PC-3 (cell line): ENCODE data around the gene ECSIT. TPM values are rescaled to one million over a fixed set of nuclear protein-coding genes. Genes with fewer than 3 reads are reported as not detected.

Experiments
- ATAC-seq: fragments of 200-7000 bp; cut with Tn5 transposase; 2 replicates; pipeline ENCODE4 v1.9.1; 2020; ENCODE audit warnings: mild to moderate bottlenecking, moderate library complexity
- BruUV-seq: library from RNA; stranded (reverse); fragments of 400-500 nt; replicated peaks from 2 replicates; lab custom pipeline; 2021; lab: Mats Ljungman, UMichigan
- CTCF ChIA-PET: fragments of 300-600 bp; sonication (Branson Sonifier 250); formaldehyde crosslinking; loops from one replicate; lab custom pipeline; 2022; ENCODE audit warnings: antibody characterized with exemption; lab: Charles Lee
- POLR2A ChIA-PET: fragments of 300-600 bp; sonication (Branson Sonifier 250); formaldehyde crosslinking; loops from one replicate; lab custom pipeline; 2022; ENCODE audit warnings: antibody characterized with exemption; ENCODE audit not compliant: unreplicated experiment; lab: Charles Lee
- DNase-seq: peaks from one replicate; pipeline ENCODE4 v3.0.0-alpha.2; 2015
- H2AFZ ChIP-seq: fragments of 300-600 bp; sonication (generic); 2 replicates; pipeline ENCODE4 v1.6.0; 2016; ENCODE audit warnings: antibody characterized with exemption, low read length
- H3F3A ChIP-seq: fragments of 300-600 bp; sonication (generic); one replicate; pipeline ENCODE4 v1.6.0; 2017; ENCODE audit warnings: antibody characterized with exemption, low read length, control low read depth, mild to moderate bottlenecking; ENCODE audit not compliant: unreplicated experiment
- H3K27ac ChIP-seq: fragments of 300-600 bp; sonication (generic); 2 replicates; pipeline ENCODE4 v1.5.1; 2016; ENCODE audit warnings: mild to moderate bottlenecking, low read length
- H3K27me3 ChIP-seq: fragments of 300-600 bp; sonication (generic); 2 replicates; pipeline ENCODE4 v1.6.1; 2016; ENCODE audit warnings: low read length, mixed read lengths
- H3K36me3 ChIP-seq: fragments of 300-600 bp; sonication (generic); 2 replicates; pipeline ENCODE4 v1.6.1; 2016; ENCODE audit warnings: low read depth, mixed run types, low read length, mixed read lengths
- H3K4me1 ChIP-seq: fragments of 300-600 bp; sonication (generic); 2 replicates; pipeline ENCODE4 v1.5.1; 2016; ENCODE audit warnings: low read length; ENCODE audit not compliant: insufficient read depth
- H3K4me2 ChIP-seq: fragments of 300-600 bp; sonication (generic); 2 replicates; pipeline ENCODE4 v1.6.0; 2016; ENCODE audit warnings: low read length
- H3K4me3 ChIP-seq: fragments of 300-600 bp; sonication (generic); 2 replicates; pipeline ENCODE4 v1.5.1; 2016; ENCODE audit warnings: mild to moderate bottlenecking, low read length, mixed read lengths
- H3K79me2 ChIP-seq: fragments of 300-600 bp; sonication (generic); 2 replicates; pipeline ENCODE4 v1.6.1; 2017; ENCODE audit warnings: low read length, mixed read lengths
- H3K9ac ChIP-seq: fragments of 300-600 bp; sonication (generic); 2 replicates; pipeline ENCODE4 v1.6.0; 2016; ENCODE audit warnings: mild to moderate bottlenecking, low read length
- H3K9me2 ChIP-seq: fragments of 300-600 bp; sonication (generic); replicated peaks from 2 replicates; pipeline ENCODE4 v1.6.1; 2016; ENCODE audit warnings: mixed run types, low read length, mixed read lengths
- H3K9me3 ChIP-seq: fragments of 300-600 bp; sonication (generic); 2 replicates; pipeline ENCODE4 v1.6.1; 2016; ENCODE audit warnings: low read length, mixed read lengths
- H4K20me1 ChIP-seq: fragments of 300-600 bp; sonication (generic); 2 replicates; pipeline ENCODE4 v1.6.1; 2016; ENCODE audit warnings: low read length, mixed read lengths
- EZH2 ChIP-seq: fragments of 300-600 bp; sonication (generic); IDR thresholded peaks from one replicate; pipeline ENCODE4 v1.6.1; 2017; ENCODE audit warnings: antibody characterized with exemption, mild to moderate bottlenecking, low read length; ENCODE audit not compliant: unreplicated experiment
- EZH2phosphoT487 ChIP-seq: fragments of 300-600 bp; sonication (generic); IDR thresholded peaks from 2 replicates; pipeline ENCODE4 v1.6.1; 2018; ENCODE audit warnings: mild to moderate bottlenecking, antibody characterized with exemption, low read length, borderline replicate concordance
- intact Hi-C: fragments of 100-400 bp; cut with micrococcal nuclease; formaldehyde crosslinking; loops from 2 replicates; pipeline ENCODE4 v1.9.0; 2023
- total RNA-seq: library from RNA; depleted of rRNA; stranded (reverse); fragments of >200 nt; gene quantifications from 2 replicates; pipeline ENCODE4 v1.2.3, GENCODE V29; 2014
- TF ChIP-seq, protein P1 (sequence below): fragments of 300-600 bp; sonication (generic); conservative IDR thresholded peaks from 2 replicates; pipeline ENCODE4 v1.5.1; 2017; ENCODE audit warnings: antibody characterized with exemption, low read depth, mild to moderate bottlenecking, low read length

The ECSIT gene
- total RNA-seq, 1 experiment from 2014 or later = 126 TPM

DNA sequence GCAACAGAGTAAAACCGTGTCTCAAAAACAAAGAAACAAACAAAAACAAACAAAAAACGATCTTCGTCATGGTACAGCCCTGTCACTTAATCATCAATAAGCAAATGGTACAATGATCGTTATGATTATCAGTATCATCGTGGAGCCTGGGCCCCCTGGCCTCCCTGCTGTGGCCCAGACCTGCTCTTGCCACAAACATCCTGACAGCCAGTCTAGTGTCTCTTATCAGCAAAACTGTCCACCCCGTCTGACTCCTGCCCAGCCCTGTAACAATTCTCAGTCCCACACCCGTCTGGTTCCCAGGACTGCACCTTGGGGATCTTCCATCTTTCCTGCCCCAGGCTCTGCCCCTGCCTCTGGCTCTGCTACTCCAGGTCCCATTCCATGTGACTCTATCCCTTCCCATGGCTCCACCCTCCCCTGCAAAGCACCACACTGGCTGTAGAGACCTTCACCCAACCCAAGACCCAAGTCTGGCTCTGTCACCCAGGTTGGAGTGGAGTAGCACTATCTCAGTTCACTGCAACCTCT is 29.0 kb downstream of the ECSIT start:
- Histone ChIP-seq H3K4me1 (peaks cover 7% of the 10 kb centered on the region), H3K79me2 (peaks cover 4% of the 10 kb centered on the region; the same call in 1 of the 2 replicates), H3K9ac (no peak overlapping the region), H3K4me3 (no peak overlapping the region), H2AFZ (no peak overlapping the region), H3K27ac (no peak overlapping the region), H3K9me2 (no peaks in the 10 kb centered on the region), H4K20me1 (no peaks in the 10 kb centered on the region), H3K36me3 (no peaks in the 10 kb centered on the region), H3K9me3 (no peaks in the 10 kb centered on the region), H3F3A (no peaks in the 10 kb centered on the region), H3K27me3 (no peaks in the 10 kb centered on the region), H3K4me2 (no peak overlapping the region)
- ATAC-seq (no peak), DNase-seq (no peak)
- TF ChIP-seq, protein P1, sequence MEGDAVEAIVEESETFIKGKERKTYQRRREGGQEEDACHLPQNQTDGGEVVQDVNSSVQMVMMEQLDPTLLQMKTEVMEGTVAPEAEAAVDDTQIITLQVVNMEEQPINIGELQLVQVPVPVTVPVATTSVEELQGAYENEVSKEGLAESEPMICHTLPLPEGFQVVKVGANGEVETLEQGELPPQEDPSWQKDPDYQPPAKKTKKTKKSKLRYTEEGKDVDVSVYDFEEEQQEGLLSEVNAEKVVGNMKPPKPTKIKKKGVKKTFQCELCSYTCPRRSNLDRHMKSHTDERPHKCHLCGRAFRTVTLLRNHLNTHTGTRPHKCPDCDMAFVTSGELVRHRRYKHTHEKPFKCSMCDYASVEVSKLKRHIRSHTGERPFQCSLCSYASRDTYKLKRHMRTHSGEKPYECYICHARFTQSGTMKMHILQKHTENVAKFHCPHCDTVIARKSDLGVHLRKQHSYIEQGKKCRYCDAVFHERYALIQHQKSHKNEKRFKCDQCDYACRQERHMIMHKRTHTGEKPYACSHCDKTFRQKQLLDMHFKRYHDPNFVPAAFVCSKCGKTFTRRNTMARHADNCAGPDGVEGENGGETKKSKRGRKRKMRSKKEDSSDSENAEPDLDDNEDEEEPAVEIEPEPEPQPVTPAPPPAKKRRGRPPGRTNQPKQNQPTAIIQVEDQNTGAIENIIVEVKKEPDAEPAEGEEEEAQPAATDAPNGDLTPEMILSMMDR = no peak
- no peak for TF ChIP-seq EZH2
- no peak for TF ChIP-seq EZH2phosphoT487
- intact Hi-C loops = loop anchor here (5.0 kb wide), 1 partner anchor 87 kb away; no protein-coding TSS in a partner anchor
- no TSS peak for BruUV-seq
- CTCF ChIA-PET = interaction anchor here (0.5 kb wide), 1 partner anchor 14 kb away, joined by 4 read pairs; no protein-coding TSS in a partner anchor
- POLR2A ChIA-PET = no interaction called here

DNA sequence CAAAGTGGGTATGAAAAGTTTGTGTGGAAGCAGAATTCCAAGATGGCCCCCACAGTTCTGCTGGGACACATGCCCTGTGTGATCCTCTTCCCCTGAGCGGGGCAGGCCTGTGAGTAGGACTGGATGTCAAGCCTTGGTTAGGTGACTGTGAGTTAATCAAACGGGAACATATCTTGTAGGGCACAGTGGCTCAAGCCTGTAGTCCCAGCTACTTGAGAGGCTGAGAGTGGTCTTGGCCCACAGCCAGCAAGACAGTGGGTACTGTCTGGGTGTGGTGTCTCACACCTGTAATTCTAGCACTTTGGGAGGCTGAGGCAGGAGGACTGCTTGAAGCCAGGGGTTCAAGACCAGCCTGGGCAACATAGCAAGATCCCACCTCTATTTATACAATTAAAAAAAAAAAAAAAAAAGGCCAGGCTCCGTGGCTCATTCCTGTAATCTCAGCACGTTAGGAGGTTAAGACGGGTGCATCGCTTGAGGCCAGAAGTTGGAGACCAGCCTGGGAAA is 29.7 kb downstream of the ECSIT start:
- CTCF ChIA-PET = no interaction called here
- TF ChIP-seq EZH2phosphoT487 = no peak
- TF ChIP-seq EZH2 = no peak
- TF ChIP-seq, protein P1 = no peak
- DNase-seq (no peak), ATAC-seq (no peak)
- Histone ChIP-seq H3K4me3 (no peak overlapping the region), H3K79me2 (no peaks in the 10 kb centered on the region; the same call in 1 of the 2 replicates), H3K4me1 (peaks cover under 1% of the 10 kb centered on the region), H3F3A (no peaks in the 10 kb centered on the region), H4K20me1 (no peaks in the 10 kb centered on the region), H3K9me3 (no peaks in the 10 kb centered on the region), H3K4me2 (no peak overlapping the region), H2AFZ (no peak overlapping the region), H3K9ac (no peak overlapping the region), H3K27me3 (no peaks in the 10 kb centered on the region), H3K27ac (no peak overlapping the region), H3K36me3 (no peaks in the 10 kb centered on the region), H3K9me2 (no peaks in the 10 kb centered on the region)
- POLR2A ChIA-PET = no interaction called here
- intact Hi-C loops = loop anchor here (5.0 kb wide), 1 partner anchor 88 kb away; no protein-coding TSS in a partner anchor
- no TSS peak for BruUV-seq
